OCI-LY7 (cell line): Measurements from ENCODE around the gene POLD3. TPM values are rescaled to one million over a fixed set of nuclear protein-coding genes. Genes with fewer than 3 reads are reported as not detected.

ENCODE experiments used
- BruUV-seq: library from RNA; stranded (reverse); fragments of 400-500 nt; replicated peaks from 2 replicates; lab custom pipeline; 2021; lab: Mats Ljungman, UMichigan
- CTCF ChIA-PET: fragments of 300-600 bp; sonication (Branson Sonifier 250); formaldehyde crosslinking; loops from one replicate; lab custom pipeline; 2022; ENCODE audit warnings: antibody characterized with exemption; ENCODE audit not compliant: unreplicated experiment; lab: Charles Lee
- POLR2A ChIA-PET: fragments of 300-600 bp; sonication (Branson Sonifier 250); formaldehyde crosslinking; loops from one replicate; lab custom pipeline; 2022; ENCODE audit warnings: antibody characterized with exemption; lab: Charles Lee
- DNase-seq: peaks from one replicate; pipeline ENCODE4 v3.0.0-alpha.2; 2015; ENCODE audit warnings: low spot score
- H2AFZ ChIP-seq: fragments of 200-600 bp; sonication (generic), shearing (Covaris generic); 2 replicates; pipeline ENCODE4 v1.6.1; 2014; ENCODE audit warnings: mild to moderate bottlenecking, antibody characterized with exemption, low read length, moderate library complexity
- H3K27ac ChIP-seq: fragments of 200-600 bp; sonication (generic); 2 replicates; pipeline ENCODE4 v1.5.1; 2014; ENCODE audit warnings: mixed run types, low read depth, mild to moderate bottlenecking, moderate library complexity, low read length, inconsistent platforms; ENCODE audit not compliant: poor library complexity, severe bottlenecking
- H3K36me3 ChIP-seq: fragments of 200-600 bp; sonication (generic); 2 replicates; pipeline ENCODE4 v1.6.1; 2014; ENCODE audit warnings: mild to moderate bottlenecking, antibody characterized with exemption, low read length, moderate library complexity, mixed read lengths; ENCODE audit not compliant: insufficient read depth
- H3K4me1 ChIP-seq: fragments of 200-600 bp; sonication (generic); 2 replicates; pipeline ENCODE4 v1.5.1; 2014; ENCODE audit warnings: mild to moderate bottlenecking, low read length; ENCODE audit not compliant: insufficient read depth, poor library complexity, severe bottlenecking
- H3K4me2 ChIP-seq: fragments of 200-600 bp; sonication (generic); 2 replicates; pipeline ENCODE4 v1.6.1; 2014; ENCODE audit warnings: mild to moderate bottlenecking, low read length
- H3K4me3 ChIP-seq: fragments of 200-600 bp; sonication (generic); 2 replicates; pipeline ENCODE4 v1.5.1; 2014; ENCODE audit warnings: mild to moderate bottlenecking, low read depth, low read length; ENCODE audit not compliant: poor library complexity, severe bottlenecking
- H3K79me2 ChIP-seq: fragments of 200-600 bp; sonication (generic); 2 replicates; pipeline ENCODE4 v1.6.1; 2016; ENCODE audit warnings: low read depth, mild to moderate bottlenecking, low read length, moderate library complexity, mixed read lengths; ENCODE audit not compliant: insufficient read depth
- H3K9me2 ChIP-seq: fragments of 200-600 bp; sonication (generic); 2 replicates; pipeline ENCODE4 v1.6.1; 2016; ENCODE audit warnings: mild to moderate bottlenecking, low read length, mixed read lengths; ENCODE audit not compliant: insufficient read depth
- H3K9me3 ChIP-seq: fragments of 200-600 bp; sonication (generic); 2 replicates; pipeline ENCODE4 v1.6.1; 2014; ENCODE audit warnings: mild to moderate bottlenecking, mixed run types, low read length, mixed read lengths
- H4K20me1 ChIP-seq: fragments of 200-600 bp; sonication (generic); 2 replicates; pipeline ENCODE4 v1.6.1; 2014; ENCODE audit warnings: mild to moderate bottlenecking, antibody characterized with exemption, low read length, moderate library complexity, mixed read lengths; ENCODE audit not compliant: insufficient read depth
- EZH2phosphoT487 ChIP-seq: fragments of 200-600 bp; sonication (generic); IDR thresholded peaks from 2 replicates; pipeline ENCODE4 v1.6.1; 2018; ENCODE audit warnings: low read depth, borderline replicate concordance, mild to moderate bottlenecking, mixed run types, antibody characterized with exemption, low read length, moderate library complexity, mixed read lengths
- intact Hi-C: fragments of 100-400 bp; cut with micrococcal nuclease; formaldehyde crosslinking; loops from one replicate; pipeline ENCODE4 v1.10.0; 2022; ENCODE audit not compliant: unreplicated experiment
- total RNA-seq, 2 experiments: library from RNA; depleted of rRNA in 1 of 2; stranded (reverse); fragments of >200 nt in 1 of 2; shearing (Covaris generic) in 1 of 2; gene quantifications; 2 replicates each; pipeline ENCODE4 v1.2.3, GENCODE V29; 2014 to 2022
- TF ChIP-seq, protein P1 (sequence below): fragments of 200-600 bp; sonication (generic); conservative IDR thresholded peaks from 2 replicates; pipeline ENCODE4 v1.5.1; 2014; ENCODE audit warnings: mild to moderate bottlenecking, antibody characterized with exemption, low read length, moderate library complexity, mixed read lengths

Gene POLD3
- total RNA-seq, 2 experiments from 2014 or later, result 38.8 to 39.3 TPM

DNA sequence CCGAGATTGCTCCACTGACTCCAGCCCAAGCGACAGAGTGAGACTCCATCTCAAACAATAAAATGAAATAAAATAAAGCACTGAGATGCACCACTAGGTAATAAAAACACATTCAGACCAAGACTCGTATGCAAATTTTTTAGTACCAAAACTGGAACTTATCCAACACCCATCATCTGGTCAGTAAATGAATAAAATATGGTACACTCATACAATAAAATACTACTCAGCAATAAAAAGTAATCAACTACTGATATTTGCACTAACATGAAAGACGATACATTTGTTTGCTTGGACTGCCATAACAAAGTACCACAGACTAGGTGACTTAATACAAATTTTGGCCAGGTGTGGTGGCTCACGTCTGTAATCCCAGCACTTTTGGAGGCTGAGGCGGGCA, 17.8 kb upstream of the POLD3 start:
- BruUV-seq, result no TSS peak
- ChIA-PET CTCF (no interaction called here), POLR2A (no interaction called here)

DNA sequence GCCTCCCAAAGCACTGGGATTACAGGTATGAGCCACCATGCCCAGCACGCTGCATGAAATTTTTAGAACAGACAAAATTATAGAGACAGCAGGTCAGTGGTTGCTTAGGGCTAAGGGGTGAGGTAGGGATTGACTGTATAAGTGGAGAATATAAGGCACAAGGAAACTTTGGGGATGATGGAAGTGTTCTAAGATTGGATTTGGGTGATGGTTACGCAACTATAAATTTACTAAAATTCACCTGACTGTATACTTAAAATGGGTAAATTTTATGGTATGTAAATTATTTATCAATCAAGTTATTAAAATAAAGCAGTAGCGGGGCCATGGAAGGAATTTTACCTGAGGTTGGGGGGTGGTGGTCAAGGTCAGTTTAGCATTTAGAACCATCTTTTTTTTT, 16.4 kb upstream of the POLD3 start:
- intact Hi-C loops, result no loop called here
- CTCF ChIA-PET, result no interaction called here

More for the DNA sequence above, 17.8 kb upstream of the POLD3 start:
- H3K79me2 ChIP-seq, result no peaks in the 10 kb centered on the region
- H3K4me2 ChIP-seq, result no peak overlapping the region
- DNase-seq, result no peak
- H3K36me3 ChIP-seq, result no peaks in the 10 kb centered on the region
- no peaks in the 10 kb centered on the region for H3K9me3 ChIP-seq
- H3K9me2 ChIP-seq, result no peaks in the 10 kb centered on the region
- no peaks in the 10 kb centered on the region for H4K20me1 ChIP-seq
- H3K4me1 ChIP-seq, result no peaks in the 10 kb centered on the region
- H3K27ac ChIP-seq, result no peak overlapping the region
- H2AFZ ChIP-seq, result no peak overlapping the region
- no peak overlapping the region for H3K4me3 ChIP-seq
- TF ChIP-seq, protein P1, sequence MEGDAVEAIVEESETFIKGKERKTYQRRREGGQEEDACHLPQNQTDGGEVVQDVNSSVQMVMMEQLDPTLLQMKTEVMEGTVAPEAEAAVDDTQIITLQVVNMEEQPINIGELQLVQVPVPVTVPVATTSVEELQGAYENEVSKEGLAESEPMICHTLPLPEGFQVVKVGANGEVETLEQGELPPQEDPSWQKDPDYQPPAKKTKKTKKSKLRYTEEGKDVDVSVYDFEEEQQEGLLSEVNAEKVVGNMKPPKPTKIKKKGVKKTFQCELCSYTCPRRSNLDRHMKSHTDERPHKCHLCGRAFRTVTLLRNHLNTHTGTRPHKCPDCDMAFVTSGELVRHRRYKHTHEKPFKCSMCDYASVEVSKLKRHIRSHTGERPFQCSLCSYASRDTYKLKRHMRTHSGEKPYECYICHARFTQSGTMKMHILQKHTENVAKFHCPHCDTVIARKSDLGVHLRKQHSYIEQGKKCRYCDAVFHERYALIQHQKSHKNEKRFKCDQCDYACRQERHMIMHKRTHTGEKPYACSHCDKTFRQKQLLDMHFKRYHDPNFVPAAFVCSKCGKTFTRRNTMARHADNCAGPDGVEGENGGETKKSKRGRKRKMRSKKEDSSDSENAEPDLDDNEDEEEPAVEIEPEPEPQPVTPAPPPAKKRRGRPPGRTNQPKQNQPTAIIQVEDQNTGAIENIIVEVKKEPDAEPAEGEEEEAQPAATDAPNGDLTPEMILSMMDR, result no peak
- intact Hi-C loops, result no loop called here

DNA sequence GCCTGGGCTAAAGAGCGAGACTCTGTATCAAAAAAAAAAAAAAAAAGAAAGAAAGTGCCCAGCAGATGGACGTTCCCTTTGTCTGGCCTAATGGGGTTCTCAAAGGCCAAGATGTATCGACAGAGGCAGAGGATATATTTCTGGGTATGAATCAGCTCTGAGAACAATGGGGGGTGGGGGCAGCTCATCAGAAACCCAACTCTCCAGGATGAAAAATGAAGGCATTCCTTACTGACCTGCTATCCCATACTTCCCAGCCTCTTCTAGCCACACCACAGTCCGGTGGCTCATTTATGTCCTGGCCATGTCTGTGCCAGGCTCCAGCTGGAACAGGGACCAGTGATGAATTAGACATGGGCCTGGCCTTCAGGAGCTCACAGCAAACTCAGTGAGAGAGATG, 15.2 kb upstream of the POLD3 start:
- no peak for TF ChIP-seq EZH2phosphoT487
- TF ChIP-seq, protein P1, result no peak
- intact Hi-C loops, result no loop called here
- Histone ChIP-seq H3K9me3 (no peaks in the 10 kb centered on the region), H3K36me3 (no peaks in the 10 kb centered on the region), H3K79me2 (no peaks in the 10 kb centered on the region), H3K27ac (no peak overlapping the region), H3K4me1 (no peaks in the 10 kb centered on the region), H3K9me2 (no peaks in the 10 kb centered on the region), H4K20me1 (no peaks in the 10 kb centered on the region), H3K4me2 (no peak overlapping the region), H3K4me3 (no peak overlapping the region), H2AFZ (no peak overlapping the region)
- no peak for DNase-seq
- POLR2A ChIA-PET, result no interaction called here
- no TSS peak for BruUV-seq
- CTCF ChIA-PET, result no interaction called here

More for the DNA sequence above, 16.4 kb upstream of the POLD3 start:
- POLR2A ChIA-PET, result no interaction called here
- Histone ChIP-seq H2AFZ (no peak overlapping the region), H3K4me1 (no peaks in the 10 kb centered on the region), H3K9me3 (no peaks in the 10 kb centered on the region), H3K27ac (no peak overlapping the region), H3K79me2 (no peaks in the 10 kb centered on the region), H3K9me2 (no peaks in the 10 kb centered on the region), H3K36me3 (no peaks in the 10 kb centered on the region), H3K4me2 (no peak overlapping the region), H3K4me3 (no peak overlapping the region), H4K20me1 (no peaks in the 10 kb centered on the region)
- BruUV-seq, result no TSS peak
- DNase-seq, result no peak
- TF ChIP-seq, protein P1, result no peak
- no peak for TF ChIP-seq EZH2phosphoT487
